Measurements from ENCODE around the gene NF2.

The NF2 gene

DNA sequence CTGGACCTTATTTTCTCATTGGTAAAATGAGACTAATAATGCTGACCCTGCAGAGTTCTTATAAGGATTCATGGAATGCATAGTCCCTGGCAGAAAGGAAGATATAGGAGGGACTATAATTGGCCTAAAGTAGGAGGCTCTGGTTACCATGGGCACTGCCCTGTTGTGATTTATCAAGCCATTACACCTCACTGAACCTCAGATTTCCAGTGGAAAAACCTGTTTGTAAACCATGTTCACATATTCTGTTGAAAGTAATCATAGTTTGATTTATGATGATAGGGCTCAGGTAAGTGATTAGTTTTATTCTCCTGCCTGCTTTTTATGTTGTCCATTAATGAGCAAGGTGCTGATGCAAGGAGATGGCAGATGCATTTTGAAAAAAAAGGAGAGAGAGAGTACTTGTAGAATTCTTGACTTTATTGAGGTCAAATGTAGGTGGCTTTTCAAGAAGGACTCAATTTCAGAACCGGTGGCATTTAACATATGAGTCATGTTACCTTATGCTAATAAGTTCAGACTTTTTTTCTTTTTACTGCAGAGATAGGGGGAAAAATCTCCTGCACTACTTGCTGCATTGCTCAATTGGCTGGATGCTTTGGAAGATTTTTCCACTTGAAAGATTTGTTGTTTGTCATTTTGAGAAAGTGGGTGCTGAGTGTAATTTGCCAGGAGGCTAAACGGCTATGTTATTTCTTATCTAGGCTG is 14.6 kb downstream of the NF2 start:
- H3K4me3 ChIP-seq (ENCODE audit: low read depth, low read length): no peak overlapping the region
- no peaks in the 10 kb centered on the region for H3K27me3 ChIP-seq (ENCODE audit: insufficient read depth, low read depth, severe bottlenecking)
- H3K27ac ChIP-seq: no peak overlapping the region
- no peak for DNase-seq
- no peaks in the 10 kb centered on the region for H3K36me3 ChIP-seq
- H3K9me3 ChIP-seq (ENCODE audit: severe bottlenecking): no peaks in the 10 kb centered on the region
- no peak for TF ChIP-seq CTCF (IDR thresholded peaks at IDR 0.05; ENCODE audit: low read depth, low read length)

DNA sequence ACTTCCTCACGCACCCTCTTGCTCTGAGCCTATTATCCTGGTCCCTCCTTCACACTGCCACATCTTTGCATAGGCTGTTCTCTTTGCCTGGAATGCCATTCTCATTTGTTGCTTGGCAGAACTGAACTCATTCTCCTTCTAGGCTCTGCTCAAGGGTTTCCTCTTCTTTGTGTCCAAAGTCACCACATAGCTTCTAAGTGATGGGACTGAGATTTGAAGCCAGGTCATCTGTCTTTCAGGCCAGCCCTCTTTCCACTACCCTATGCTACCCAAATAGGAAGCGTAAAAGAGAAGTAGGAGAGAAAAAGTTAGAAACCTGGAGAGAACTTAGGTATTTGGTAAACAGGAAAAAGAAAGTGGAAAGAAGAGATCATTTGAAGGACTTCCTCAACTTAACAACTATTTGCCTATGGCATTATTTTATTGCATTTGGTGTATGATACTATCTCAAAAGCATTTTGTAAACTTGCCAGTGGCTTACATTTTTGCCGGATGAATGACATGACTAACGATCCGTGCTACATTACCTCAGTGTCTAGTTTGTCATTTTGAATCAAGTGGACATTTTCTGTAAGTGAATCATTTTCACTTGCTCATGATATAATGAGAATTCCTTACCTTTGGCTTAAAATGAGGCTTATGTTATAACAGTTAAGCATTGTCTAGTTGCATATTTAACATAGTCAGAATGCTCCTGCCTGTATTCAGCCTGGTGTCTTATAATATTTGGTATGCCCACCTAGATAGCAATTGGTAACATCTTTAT is 18.5 kb downstream of the NF2 start:
- no peak overlapping the region for H3K27ac ChIP-seq
- no peak for TF ChIP-seq CTCF (IDR thresholded peaks at IDR 0.05; ENCODE audit: low read depth, low read length)
- no peak for DNase-seq
- H3K36me3 ChIP-seq: no peaks in the 10 kb centered on the region
- H3K4me3 ChIP-seq (ENCODE audit: low read depth, low read length): no peak overlapping the region
- no peaks in the 10 kb centered on the region for H3K27me3 ChIP-seq (ENCODE audit: insufficient read depth, low read depth, severe bottlenecking)
- no peaks in the 10 kb centered on the region for H3K9me3 ChIP-seq (ENCODE audit: severe bottlenecking)

DNA sequence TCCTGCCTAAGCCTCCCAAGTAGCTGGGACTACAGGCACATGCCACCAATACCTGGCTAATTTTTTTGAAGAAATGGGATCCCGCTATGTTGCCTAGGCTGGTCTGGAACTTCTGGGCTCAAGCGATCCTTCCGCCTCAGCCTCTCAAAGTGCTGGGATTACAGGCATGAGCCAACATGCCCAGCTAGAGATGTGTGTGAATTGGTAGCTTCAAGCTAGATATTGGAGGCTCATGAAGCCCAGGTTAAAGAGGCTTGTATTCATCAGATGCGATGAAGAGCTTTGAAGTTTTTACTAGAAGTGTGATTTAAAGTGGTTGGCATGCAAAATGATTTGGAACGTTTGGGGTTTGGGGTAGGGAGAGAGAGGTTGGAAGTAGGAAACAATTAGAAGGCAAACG is 19.6 kb downstream of the NF2 start:
- TF ChIP-seq CTCF (IDR thresholded peaks at IDR 0.05; ENCODE audit: low read depth, low read length): no peak
- H3K4me3 ChIP-seq (ENCODE audit: low read depth, low read length): no peak overlapping the region
- no peaks in the 10 kb centered on the region for H3K9me3 ChIP-seq (ENCODE audit: severe bottlenecking)
- no peaks in the 10 kb centered on the region for H3K36me3 ChIP-seq
- DNase-seq: no peak
- no peaks in the 10 kb centered on the region for H3K27me3 ChIP-seq (ENCODE audit: insufficient read depth, low read depth, severe bottlenecking)
- H3K27ac ChIP-seq: no peak overlapping the region

DNA sequence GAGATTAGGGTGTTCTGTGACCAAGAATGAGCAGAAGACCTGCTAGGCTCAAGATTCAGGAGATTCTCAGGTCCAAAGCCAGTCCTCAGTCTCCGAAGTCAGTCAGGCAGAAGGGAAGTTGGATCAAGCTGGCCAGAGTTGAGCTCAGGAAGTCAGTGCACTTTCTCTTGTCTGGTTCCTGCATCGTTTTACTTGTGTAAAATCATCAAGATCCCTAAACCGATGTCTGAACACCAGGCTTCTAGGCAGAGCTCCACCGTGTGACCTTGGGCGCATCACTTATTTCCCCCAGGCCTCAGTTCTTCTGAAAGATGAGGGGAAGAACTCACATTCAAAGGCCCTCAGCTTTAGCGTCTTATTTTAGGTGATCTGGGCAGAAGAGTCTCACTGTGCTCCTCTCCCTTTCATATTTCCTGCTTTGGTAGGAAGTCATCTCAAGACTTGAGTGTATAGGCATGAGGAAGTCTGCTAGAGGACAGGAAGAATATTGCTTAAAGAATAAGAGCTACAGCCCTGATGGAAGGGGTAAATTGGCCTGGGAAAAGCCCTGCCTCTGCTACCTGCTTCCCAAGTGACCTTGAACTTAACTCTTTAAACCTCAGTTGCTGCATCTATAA is 20.2 kb downstream of the NF2 start:
- H3K9me3 ChIP-seq (ENCODE audit: severe bottlenecking): no peaks in the 10 kb centered on the region

GRCh38 chr22:29625090-29625825 is 21.8 kb downstream of the NF2 start:
- no peaks in the 10 kb centered on the region for H3K27me3 ChIP-seq (ENCODE audit: insufficient read depth, low read depth, severe bottlenecking)
- no peak overlapping the region for H3K4me3 ChIP-seq (ENCODE audit: low read depth, low read length)
- TF ChIP-seq CTCF (IDR thresholded peaks at IDR 0.05; ENCODE audit: low read depth, low read length): peak; percentile 83
- DNase-seq: peak; percentile 37
- H3K36me3 ChIP-seq: no peaks in the 10 kb centered on the region
- H3K27ac ChIP-seq: no peak overlapping the region
- no peaks in the 10 kb centered on the region for H3K9me3 ChIP-seq (ENCODE audit: severe bottlenecking)

More for the DNA sequence above, 20.2 kb downstream of the NF2 start:
- no peak overlapping the region for H3K4me3 ChIP-seq (ENCODE audit: low read depth, low read length)
- no peak for DNase-seq
- no peak for TF ChIP-seq CTCF (IDR thresholded peaks at IDR 0.05; ENCODE audit: low read depth, low read length)
- H3K27ac ChIP-seq: no peak overlapping the region
- H3K27me3 ChIP-seq (ENCODE audit: insufficient read depth, low read depth, severe bottlenecking): no peaks in the 10 kb centered on the region
- no peaks in the 10 kb centered on the region for H3K36me3 ChIP-seq

Measured in WERI-Rb-1 (cell line).